ENCODE measurements around the gene RALBP1. TPM values are rescaled to one million over a fixed set of nuclear protein-coding genes. Genes with fewer than 3 reads are reported as not detected.

The RALBP1 gene
- polyA plus RNA-seq, 1 donor (not counting 4 experiments of a cell fraction or from before 2014, with no cell fraction given), result 47.6 TPM

DNA sequence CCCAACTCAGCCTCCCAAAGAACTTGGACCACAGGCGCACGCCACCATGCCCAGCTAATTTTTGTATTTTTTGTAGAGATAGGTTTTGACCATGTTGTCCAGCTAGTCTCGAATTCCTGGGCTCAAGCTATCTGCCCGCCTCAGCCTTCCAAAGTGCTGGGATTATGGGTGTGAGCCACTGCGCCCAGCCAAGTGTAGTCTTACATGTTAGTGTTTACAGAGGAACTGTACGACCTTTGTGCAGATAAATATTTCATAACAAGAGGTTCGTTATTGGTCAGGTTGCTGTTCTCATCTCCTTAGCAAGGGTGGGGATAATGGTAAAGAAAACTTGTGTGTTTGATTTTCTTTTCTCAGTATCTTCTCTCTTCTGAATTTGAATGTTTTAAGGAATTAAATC, 46.5 kb downstream of the RALBP1 start:
- FAIRE-seq (no peak), DNase-seq (ENCODE audit: low read depth, low spot score) (no peak)
- H3K9me1 ChIP-seq (ENCODE audit: control insufficient read depth, extremely low read depth, insufficient read depth, low read length), result no peaks in the 10 kb centered on the region
- no peak for TF ChIP-seq EZH2 (IDR thresholded peaks at IDR 0.05; ENCODE audit: low read length)
- TF ChIP-seq CTCF (optimal IDR thresholded peaks at IDR 0.05 in 1 of 3, IDR thresholded peaks at IDR 0.05 in 1 of 3, conservative IDR thresholded peaks at IDR 0.05 in 1 of 3; ENCODE audit: extremely low read depth in 1 of 3, insufficient read depth in 2 of 3, low read length in 3 of 3), result no peak
- H3K79me2 ChIP-seq (ENCODE audit: control insufficient read depth, insufficient read depth, low read length), result no peaks in the 10 kb centered on the region
- no peak overlapping the region for H3K9ac ChIP-seq (ENCODE audit: control insufficient read depth, extremely low read depth, insufficient read depth, low read length)
- peaks cover 9 to 10% of the 10 kb centered on the region in 2 experiments for H3K36me3 ChIP-seq (ENCODE audit: control insufficient read depth in 2 of 2, extremely low read depth in 1 of 2, insufficient read depth in 2 of 2, low read length in 2 of 2)
- no peaks in the 10 kb centered on the region for H3K9me3 ChIP-seq (ENCODE audit: control insufficient read depth, low read depth, low read length)
- dilution Hi-C loops (cut with MboI; ENCODE audit: extremely low pct_ligation_motif_present, low sequenced_read_pairs), result no loop called here
- no peaks in the 10 kb centered on the region for H3K27me3 ChIP-seq (ENCODE audit: control insufficient read depth, extremely low read depth, insufficient read depth, low read length)
- H3K4me1 ChIP-seq (ENCODE audit: control insufficient read depth, extremely low read depth, insufficient read depth, low read length), result peaks cover 6% of the 10 kb centered on the region
- H3K4me3 ChIP-seq (ENCODE audit: control insufficient read depth in 2 of 3, extremely low read depth in 1 of 3, insufficient read depth in 2 of 3, low read depth in 1 of 3, low read length in 3 of 3), result no peak overlapping the region
- H3K4me2 ChIP-seq (ENCODE audit: control insufficient read depth, extremely low read depth, insufficient read depth, low read depth, low read length), result no peak overlapping the region
- H3K27ac ChIP-seq (ENCODE audit: control insufficient read depth, insufficient read depth, low read length), result no peak overlapping the region
- H4K20me1 ChIP-seq (ENCODE audit: control insufficient read depth, extremely low read depth, insufficient read depth, low read length), result no peaks in the 10 kb centered on the region
- no peak overlapping the region for H2AFZ ChIP-seq (ENCODE audit: control insufficient read depth, low read length)

DNA sequence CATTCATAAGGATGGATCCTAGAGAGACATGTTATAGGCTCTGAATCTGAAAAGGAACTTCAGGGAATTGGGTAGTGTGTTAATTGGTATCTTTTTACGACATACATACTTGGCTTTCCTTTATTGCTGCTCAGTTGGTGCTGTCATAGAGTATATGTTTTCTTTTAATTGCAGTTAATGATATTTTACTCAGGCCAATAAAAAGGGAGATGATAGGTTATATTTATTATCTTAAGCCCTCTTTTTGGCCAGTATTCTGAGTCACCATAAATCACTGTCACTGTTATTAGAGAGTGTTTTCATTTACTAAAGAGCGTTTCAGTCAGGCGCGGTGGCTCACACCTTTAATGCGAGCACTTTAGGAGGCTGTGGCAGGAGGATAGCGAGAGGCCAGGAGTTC, 47.6 kb downstream of the RALBP1 start:
- Histone ChIP-seq H3K9me3 (ENCODE audit: control insufficient read depth, low read depth, low read length) (no peaks in the 10 kb centered on the region), H3K27ac (ENCODE audit: control insufficient read depth, insufficient read depth, low read length) (no peak overlapping the region), H3K4me3 (ENCODE audit: control insufficient read depth in 2 of 3, extremely low read depth in 1 of 3, insufficient read depth in 2 of 3, low read depth in 1 of 3, low read length in 3 of 3) (no peak overlapping the region), H3K9ac (ENCODE audit: control insufficient read depth, extremely low read depth, insufficient read depth, low read length) (no peak overlapping the region), H3K36me3 (ENCODE audit: control insufficient read depth in 2 of 2, extremely low read depth in 1 of 2, insufficient read depth in 2 of 2, low read length in 2 of 2) (peaks cover 5 to 8% of the 10 kb centered on the region in 2 experiments), H3K9me1 (ENCODE audit: control insufficient read depth, extremely low read depth, insufficient read depth, low read length) (no peaks in the 10 kb centered on the region), H3K79me2 (ENCODE audit: control insufficient read depth, insufficient read depth, low read length) (no peaks in the 10 kb centered on the region), H3K27me3 (ENCODE audit: control insufficient read depth, extremely low read depth, insufficient read depth, low read length) (no peaks in the 10 kb centered on the region), H3K4me1 (ENCODE audit: control insufficient read depth, extremely low read depth, insufficient read depth, low read length) (peaks cover 7% of the 10 kb centered on the region), H2AFZ (ENCODE audit: control insufficient read depth, low read length) (no peak overlapping the region), H4K20me1 (ENCODE audit: control insufficient read depth, extremely low read depth, insufficient read depth, low read length) (no peaks in the 10 kb centered on the region), H3K4me2 (ENCODE audit: control insufficient read depth, extremely low read depth, insufficient read depth, low read depth, low read length) (no peak overlapping the region)
- FAIRE-seq (no peak), DNase-seq (ENCODE audit: low read depth, low spot score) (no peak)
- TF ChIP-seq EZH2 (IDR thresholded peaks at IDR 0.05; ENCODE audit: low read length) (no peak), CTCF (optimal IDR thresholded peaks at IDR 0.05 in 1 of 3, IDR thresholded peaks at IDR 0.05 in 1 of 3, conservative IDR thresholded peaks at IDR 0.05 in 1 of 3; ENCODE audit: extremely low read depth in 1 of 3, insufficient read depth in 2 of 3, low read length in 3 of 3) (no peak)
- dilution Hi-C loops (cut with MboI; ENCODE audit: extremely low pct_ligation_motif_present, low sequenced_read_pairs), result no loop called here
